K562 (cell line): Measurements from ENCODE around the gene TAF3. TPM values are rescaled to one million over a fixed set of nuclear protein-coding genes. Genes with fewer than 3 reads are reported as not detected.

Experiments
- ARID1B ChIP-seq: fragments of 450-650 bp; IDR thresholded peaks from 2 replicates; pipeline ENCODE4 v1.6.1; 2016; ENCODE audit warnings: antibody characterized with exemption, mild to moderate bottlenecking, inconsistent platforms
- E2F3 ChIP-seq: fragments of 250-450 bp; sonication (Bioruptor Pico); IDR thresholded peaks from 2 replicates; pipeline ENCODE4 v1.4.0; 2020; ENCODE audit warnings: mild to moderate bottlenecking
- FOXM1 ChIP-seq, 2 experiments: fragments of 450-650 bp in 1 of 2; sonication (generic) in 1 of 2; formaldehyde crosslinking in 1 of 2; IDR thresholded peaks; 2 replicates each; pipeline versions ENCODE4 v1.6.1 to v1.9.0; 2017 to 2022; ENCODE audit warnings: low read depth in 2 of 2, mild to moderate bottlenecking in 2 of 2, missing genetic modification reagents in 1 of 2, moderate library complexity in 1 of 2
- GABPB2 ChIP-seq: fragments of 250-450 bp; sonication (Bioruptor Pico); conservative IDR thresholded peaks from 2 replicates; pipeline ENCODE4 v1.5.1; 2021; ENCODE audit warnings: mild to moderate bottlenecking
- GTF2F1 ChIP-seq: IDR thresholded peaks from 2 replicates; pipeline ENCODE4 v1.6.1; 2011; ENCODE audit warnings: low read depth, low read length, improper control_type of control experiment
- HDAC1 ChIP-seq, 2 experiments: fragments of 450-650 bp; IDR thresholded peaks; 2 replicates each; pipeline ENCODE4 v1.6.1; 2016 to 2017; ENCODE audit warnings: inconsistent platforms in 1 of 2, mild to moderate bottlenecking in 1 of 2, moderate library complexity in 1 of 2
- HIVEP1 ChIP-seq: fragments of 250-450 bp; sonication (Bioruptor Pico); IDR thresholded peaks from 2 replicates; pipeline ENCODE4 v1.4.0; 2020; ENCODE audit warnings: mild to moderate bottlenecking
- KDM1A ChIP-seq, 2 experiments: fragments of 450-650 bp; IDR thresholded peaks; 2 replicates each; pipeline ENCODE4 v1.6.1; 2016; ENCODE audit warnings: mild to moderate bottlenecking in 2 of 2
- LEF1 ChIP-seq: fragments of 450-650 bp; IDR thresholded peaks from 2 replicates; pipeline ENCODE4 v1.6.1; 2016; ENCODE audit warnings: mild to moderate bottlenecking
- MEIS2 ChIP-seq: fragments of 450-650 bp; IDR thresholded peaks from 2 replicates; pipeline ENCODE4 v1.6.1; 2014; ENCODE audit warnings: mild to moderate bottlenecking; ENCODE audit not compliant: partially characterized antibody
- NELFE ChIP-seq: IDR thresholded peaks from 2 replicates; pipeline ENCODE4 v1.6.1; 2011; ENCODE audit warnings: mild to moderate bottlenecking; ENCODE audit not compliant: insufficient read depth, insufficient read length
- NR3C1 ChIP-seq: sonication (generic); formaldehyde crosslinking; IDR thresholded peaks from 2 replicates; pipeline ENCODE4 v1.8.1; 2022; ENCODE audit warnings: missing genetic modification reagents
- SAFB ChIP-seq: fragments of 200-400 bp; formaldehyde crosslinking; IDR thresholded peaks from 2 replicates; pipeline ENCODE4 v1.6.1; 2017; ENCODE audit warnings: low read depth, low read length, borderline replicate concordance
- SAP30 ChIP-seq: fragments of 200-600 bp; sonication (generic); IDR thresholded peaks from 2 replicates; pipeline ENCODE4 v1.6.1; 2012; ENCODE audit warnings: borderline replicate concordance, low read depth, mild to moderate bottlenecking, moderate library complexity, low read length, control low read depth, inconsistent platforms; ENCODE audit not compliant: insufficient read depth, poor library complexity, severe bottlenecking
- SUPT5H ChIP-seq: fragments of 450-650 bp; IDR thresholded peaks from 2 replicates; pipeline ENCODE4 v1.6.1; 2016
- ZNF124 ChIP-seq: sonication (generic); formaldehyde crosslinking; IDR thresholded peaks from 2 replicates; pipeline ENCODE4 v1.8.1; 2022; ENCODE audit warnings: missing genetic modification reagents
- ZNF134 ChIP-seq: fragments of 250-450 bp; sonication (Bioruptor Pico); conservative IDR thresholded peaks from 2 replicates; pipeline ENCODE4 v1.4.0; 2020
- ZNF217 ChIP-seq: sonication (generic); formaldehyde crosslinking; IDR thresholded peaks from 2 replicates; pipeline ENCODE4 v1.8.0; 2022; ENCODE audit warnings: mild to moderate bottlenecking, missing genetic modification reagents
- ZNF23 ChIP-seq: fragments of 250-450 bp; sonication (Bioruptor Pico); IDR thresholded peaks from 2 replicates; pipeline ENCODE4 v1.4.0; 2020; ENCODE audit warnings: mild to moderate bottlenecking
- polyA plus RNA-seq, 8 experiments: library from polyadenylated mRNA; depleted of rRNA in 4 of 8; stranded (reverse) in 5 of 8; unstranded in 3 of 8; fragments of >200 nt; fragmentation: Nextera tagmentation in 2 of 8; fragmentation: Illumina TruSeq in 1 of 8; extraction: Ambion mirVana in 2 of 8; extraction: Trizol in 1 of 8; gene quantifications; 2 replicates each; pipeline versions ENCODE4 v1.2.1 to v1.2.3, GENCODE V29; 2011 to 2014; ENCODE audit warnings: inconsistent platforms in 1 of 8, missing spikeins in 1 of 8
- total RNA-seq, 7 experiments: library from RNA; depleted of rRNA in 6 of 7; stranded (reverse); fragments of >200 nt in 6 of 7; fragmentation: Illumina TruSeq in 2 of 7; extraction: Trizol in 2 of 7; gene quantifications; 2 replicates each; pipeline versions ENCODE4 v1.2.1 to v1.2.3, GENCODE V29; 2011 to 2021; ENCODE audit warnings: low replicate concordance in 1 of 7
- TF ChIP-seq, protein P1 (sequence below), 2 experiments: fragments of 150-350 bp in 1 of 2; IDR thresholded peaks; 2 replicates each; pipeline ENCODE4 v1.6.1; 2012 to 2016; ENCODE audit warnings: low read depth in 2 of 2, low read length in 2 of 2, mild to moderate bottlenecking in 1 of 2, moderate library complexity in 1 of 2
- TF ChIP-seq, protein P2 (sequence below): fragments of 450-650 bp; formaldehyde crosslinking; IDR thresholded peaks from 2 replicates; pipeline ENCODE4 v1.4.0; 2022; ENCODE audit warnings: mild to moderate bottlenecking, moderate library complexity
- TF ChIP-seq, protein P3 (sequence below): sonication (generic); IDR thresholded peaks from 2 replicates; pipeline ENCODE4 v1.6.1; 2016
- TF ChIP-seq, protein P4 (sequence below): fragments of 450-650 bp; IDR thresholded peaks from 2 replicates; pipeline ENCODE4 v1.7.0; 2016; ENCODE audit warnings: borderline replicate concordance

TAF3 gene
- total and polyA plus RNA-seq, 9 of the 15 experiments (the other 6 are each of a cell fraction or from before 2014, with no cell fraction given) = 1.5 to 9.9 (median 4.1) TPM

DNA sequence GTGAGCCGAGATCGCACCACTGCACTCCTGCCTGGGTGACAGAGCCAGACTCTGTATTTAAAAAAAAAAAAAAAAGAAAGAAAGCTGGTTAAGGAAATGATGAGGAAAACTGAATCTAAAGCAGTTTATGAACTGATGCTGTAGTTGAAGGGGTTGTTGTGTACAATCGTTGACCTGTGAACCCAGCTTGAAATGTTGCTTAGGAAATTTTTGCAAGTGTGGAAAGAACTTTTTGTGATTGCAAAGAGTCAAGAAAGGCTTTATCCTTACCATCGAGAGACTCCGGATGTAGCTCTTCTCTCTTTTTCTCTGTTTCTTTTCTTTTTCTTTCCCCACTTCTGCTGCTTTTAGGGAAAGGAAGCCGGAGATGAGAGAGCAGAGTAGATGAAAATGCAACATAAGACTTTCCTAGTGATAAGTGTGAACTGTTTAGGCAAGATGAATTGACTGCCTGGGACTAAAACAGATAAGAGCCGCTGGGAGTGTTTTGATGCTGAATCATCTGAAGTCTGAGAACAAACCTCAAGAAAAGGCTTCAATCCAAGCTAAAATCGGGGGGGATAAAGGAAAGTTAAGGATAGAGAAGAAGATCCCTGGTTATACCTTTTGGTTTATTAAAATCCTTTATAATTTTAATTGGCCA, 69.0 kb downstream of the TAF3 start (continued):
- TF ChIP-seq, protein P1, sequence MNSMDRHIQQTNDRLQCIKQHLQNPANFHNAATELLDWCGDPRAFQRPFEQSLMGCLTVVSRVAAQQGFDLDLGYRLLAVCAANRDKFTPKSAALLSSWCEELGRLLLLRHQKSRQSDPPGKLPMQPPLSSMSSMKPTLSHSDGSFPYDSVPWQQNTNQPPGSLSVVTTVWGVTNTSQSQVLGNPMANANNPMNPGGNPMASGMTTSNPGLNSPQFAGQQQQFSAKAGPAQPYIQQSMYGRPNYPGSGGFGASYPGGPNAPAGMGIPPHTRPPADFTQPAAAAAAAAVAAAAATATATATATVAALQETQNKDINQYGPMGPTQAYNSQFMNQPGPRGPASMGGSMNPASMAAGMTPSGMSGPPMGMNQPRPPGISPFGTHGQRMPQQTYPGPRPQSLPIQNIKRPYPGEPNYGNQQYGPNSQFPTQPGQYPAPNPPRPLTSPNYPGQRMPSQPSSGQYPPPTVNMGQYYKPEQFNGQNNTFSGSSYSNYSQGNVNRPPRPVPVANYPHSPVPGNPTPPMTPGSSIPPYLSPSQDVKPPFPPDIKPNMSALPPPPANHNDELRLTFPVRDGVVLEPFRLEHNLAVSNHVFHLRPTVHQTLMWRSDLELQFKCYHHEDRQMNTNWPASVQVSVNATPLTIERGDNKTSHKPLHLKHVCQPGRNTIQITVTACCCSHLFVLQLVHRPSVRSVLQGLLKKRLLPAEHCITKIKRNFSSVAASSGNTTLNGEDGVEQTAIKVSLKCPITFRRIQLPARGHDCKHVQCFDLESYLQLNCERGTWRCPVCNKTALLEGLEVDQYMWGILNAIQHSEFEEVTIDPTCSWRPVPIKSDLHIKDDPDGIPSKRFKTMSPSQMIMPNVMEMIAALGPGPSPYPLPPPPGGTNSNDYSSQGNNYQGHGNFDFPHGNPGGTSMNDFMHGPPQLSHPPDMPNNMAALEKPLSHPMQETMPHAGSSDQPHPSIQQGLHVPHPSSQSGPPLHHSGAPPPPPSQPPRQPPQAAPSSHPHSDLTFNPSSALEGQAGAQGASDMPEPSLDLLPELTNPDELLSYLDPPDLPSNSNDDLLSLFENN (IDR thresholded peaks at IDR 0.05; ENCODE audit: low read depth in 2 of 2, low read length in 2 of 2) = no peak
- TF ChIP-seq, protein P2, sequence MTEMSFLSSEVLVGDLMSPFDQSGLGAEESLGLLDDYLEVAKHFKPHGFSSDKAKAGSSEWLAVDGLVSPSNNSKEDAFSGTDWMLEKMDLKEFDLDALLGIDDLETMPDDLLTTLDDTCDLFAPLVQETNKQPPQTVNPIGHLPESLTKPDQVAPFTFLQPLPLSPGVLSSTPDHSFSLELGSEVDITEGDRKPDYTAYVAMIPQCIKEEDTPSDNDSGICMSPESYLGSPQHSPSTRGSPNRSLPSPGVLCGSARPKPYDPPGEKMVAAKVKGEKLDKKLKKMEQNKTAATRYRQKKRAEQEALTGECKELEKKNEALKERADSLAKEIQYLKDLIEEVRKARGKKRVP = no peak
- no peak for TF ChIP-seq ZNF217 (CRISPR knock-in tag)
- TF ChIP-seq ARID1B = peak; percentile 87
- TF ChIP-seq GTF2F1 = no peak
- no peak for TF ChIP-seq NELFE
- no peak for TF ChIP-seq E2F3 (CRISPR knock-in tag)
- no peak for TF ChIP-seq NR3C1 (CRISPR knock-in tag)
- TF ChIP-seq GABPB2 (CRISPR knock-in tag) = no peak
- no peak for TF ChIP-seq SUPT5H
- no peak for TF ChIP-seq HIVEP1
- no peak for TF ChIP-seq SAFB
- no peak for TF ChIP-seq ZNF134 (CRISPR knock-in tag)
- TF ChIP-seq, protein P3, sequence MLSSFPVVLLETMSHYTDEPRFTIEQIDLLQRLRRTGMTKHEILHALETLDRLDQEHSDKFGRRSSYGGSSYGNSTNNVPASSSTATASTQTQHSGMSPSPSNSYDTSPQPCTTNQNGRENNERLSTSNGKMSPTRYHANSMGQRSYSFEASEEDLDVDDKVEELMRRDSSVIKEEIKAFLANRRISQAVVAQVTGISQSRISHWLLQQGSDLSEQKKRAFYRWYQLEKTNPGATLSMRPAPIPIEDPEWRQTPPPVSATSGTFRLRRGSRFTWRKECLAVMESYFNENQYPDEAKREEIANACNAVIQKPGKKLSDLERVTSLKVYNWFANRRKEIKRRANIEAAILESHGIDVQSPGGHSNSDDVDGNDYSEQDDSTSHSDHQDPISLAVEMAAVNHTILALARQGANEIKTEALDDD = peak; percentile 47; the same call in 1 of the 2 replicates
- no peak for TF ChIP-seq ZNF124
- TF ChIP-seq HDAC1 (IDR thresholded peaks at IDR 0.05) = peak in 1 of 2 experiments; percentile 60; a peak in 2 of 4 replicates
- TF ChIP-seq, protein P4, sequence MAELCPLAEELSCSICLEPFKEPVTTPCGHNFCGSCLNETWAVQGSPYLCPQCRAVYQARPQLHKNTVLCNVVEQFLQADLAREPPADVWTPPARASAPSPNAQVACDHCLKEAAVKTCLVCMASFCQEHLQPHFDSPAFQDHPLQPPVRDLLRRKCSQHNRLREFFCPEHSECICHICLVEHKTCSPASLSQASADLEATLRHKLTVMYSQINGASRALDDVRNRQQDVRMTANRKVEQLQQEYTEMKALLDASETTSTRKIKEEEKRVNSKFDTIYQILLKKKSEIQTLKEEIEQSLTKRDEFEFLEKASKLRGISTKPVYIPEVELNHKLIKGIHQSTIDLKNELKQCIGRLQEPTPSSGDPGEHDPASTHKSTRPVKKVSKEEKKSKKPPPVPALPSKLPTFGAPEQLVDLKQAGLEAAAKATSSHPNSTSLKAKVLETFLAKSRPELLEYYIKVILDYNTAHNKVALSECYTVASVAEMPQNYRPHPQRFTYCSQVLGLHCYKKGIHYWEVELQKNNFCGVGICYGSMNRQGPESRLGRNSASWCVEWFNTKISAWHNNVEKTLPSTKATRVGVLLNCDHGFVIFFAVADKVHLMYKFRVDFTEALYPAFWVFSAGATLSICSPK = no peak
- TF ChIP-seq MEIS2 = peak; percentile 91
- TF ChIP-seq KDM1A (IDR thresholded peaks at IDR 0.05) = peak; percentile 77 to 79
- no peak for TF ChIP-seq SAP30
- no peak for TF ChIP-seq FOXM1 (IDR thresholded peaks at IDR 0.05; ENCODE audit: low read depth)
- TF ChIP-seq FOXM1 (CRISPR knock-in tag; IDR thresholded peaks at IDR 0.05; ENCODE audit: low read depth) = no peak
- TF ChIP-seq ZNF23 (CRISPR knock-in tag) = no peak
- 0 out of 2 replicates have a peak, but pooled peaks have one; percentile 32 for TF ChIP-seq LEF1
